IPS DF 6.9 (cell line): ENCODE data around the gene BCAS3.

ENCODE experiments used
- DNase-seq: peaks from one replicate; pipeline ENCODE4 v3.0.0-alpha.2; 2013; ENCODE audit warnings: low read depth, low spot score
- H3K27ac ChIP-seq: one replicate; pipeline ENCODE4 v1.5.1; 2013; ENCODE audit warnings: low read length, control low read depth
- H3K27me3 ChIP-seq: 2 replicates; pipeline ENCODE4 v1.6.1; 2013; ENCODE audit warnings: mild to moderate bottlenecking, low read length; ENCODE audit not compliant: control insufficient read depth, insufficient read depth
- H3K36me3 ChIP-seq: 2 replicates; pipeline ENCODE4 v1.6.1; 2013; ENCODE audit warnings: low read length; ENCODE audit not compliant: control insufficient read depth, insufficient read depth
- H3K4me1 ChIP-seq: 2 replicates; pipeline ENCODE4 v1.6.1; 2013; ENCODE audit warnings: low read length; ENCODE audit not compliant: control insufficient read depth, insufficient read depth
- H3K4me3 ChIP-seq: 2 replicates; pipeline ENCODE4 v1.5.1; 2013; ENCODE audit warnings: mild to moderate bottlenecking, low read length
- H3K9me3 ChIP-seq: 2 replicates; pipeline ENCODE4 v1.6.1; 2013; ENCODE audit warnings: low read length, inconsistent platforms; ENCODE audit not compliant: control insufficient read depth, insufficient read depth
- WGBS: extraction: QIAGEN DNeasy Blood & Tissue Kit; methylation state at CpG from one replicate; pipeline ENCODE4 v1.1.7; 2013; ENCODE audit warnings: mixed read lengths, missing lambda C conversion rate; ENCODE audit not compliant: insufficient read length, insufficient coverage; 5-methylcytosine and 5-hydroxymethylcytosine counted together

Gene BCAS3

GRCh38 chr17:60941571-60941970 is 263.9 kb downstream of the BCAS3 start:
- Histone ChIP-seq H3K36me3 (no peaks in the 10 kb centered on the region), H3K27me3 (no peaks in the 10 kb centered on the region), H3K27ac (no peak overlapping the region), H3K9me3 (no peaks in the 10 kb centered on the region), H3K4me3 (no peak overlapping the region), H3K4me1 (no peaks in the 10 kb centered on the region)
- DNase-seq: no peak
- 100% methylated on average over 1 of the region's 2 CpGs for WGBS

DNA sequence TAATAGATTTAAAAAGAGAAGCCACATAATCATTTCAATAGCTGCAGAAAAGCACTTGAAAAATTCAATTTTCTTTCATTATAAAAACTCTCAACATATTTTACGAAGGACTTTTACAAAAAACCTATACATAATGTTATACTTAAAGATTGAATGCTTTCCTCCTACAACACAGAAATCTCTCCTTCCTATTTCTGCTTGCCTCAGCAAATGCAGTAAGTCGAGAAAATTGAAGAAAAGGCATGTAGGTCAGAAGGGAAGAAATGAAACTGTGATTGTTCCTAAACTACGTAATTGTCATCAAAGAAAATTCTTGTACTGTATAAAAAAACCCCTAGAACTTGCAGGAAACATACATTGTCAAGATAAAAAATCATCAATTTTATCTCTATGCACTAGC is 267.1 kb downstream of the BCAS3 start:
- Histone ChIP-seq H3K4me3 (no peak overlapping the region), H3K27me3 (no peaks in the 10 kb centered on the region), H3K36me3 (no peaks in the 10 kb centered on the region), H3K4me1 (no peaks in the 10 kb centered on the region), H3K27ac (no peak overlapping the region), H3K9me3 (no peaks in the 10 kb centered on the region)
- WGBS: 100% methylated on average over 1 of the region's 3 CpGs
- no peak for DNase-seq

- H3K27me3 ChIP-seq: no peaks in the 10 kb centered on the region
- no peaks in the 10 kb centered on the region for H3K9me3 ChIP-seq
- no peaks in the 10 kb centered on the region for H3K4me1 ChIP-seq
- WGBS: no CpG with 5 or more reads among the region's 1 CpG
- H3K36me3 ChIP-seq: no peaks in the 10 kb centered on the region
- no peak for DNase-seq
- no peak overlapping the region for H3K4me3 ChIP-seq
- H3K27ac ChIP-seq: no peak overlapping the region
These were observed 269.4 kb downstream of the BCAS3 start for GRCh38 chr17:60947100-60947499.

GRCh38 chr17:60947543-60947942 is 269.9 kb downstream of the BCAS3 start:
- Histone ChIP-seq H3K27me3 (no peaks in the 10 kb centered on the region), H3K4me3 (no peak overlapping the region), H3K27ac (no peak overlapping the region), H3K9me3 (no peaks in the 10 kb centered on the region), H3K36me3 (no peaks in the 10 kb centered on the region), H3K4me1 (no peaks in the 10 kb centered on the region)
- DNase-seq: no peak
- WGBS: no CpG with 5 or more reads among the region's 3 CpGs

DNA sequence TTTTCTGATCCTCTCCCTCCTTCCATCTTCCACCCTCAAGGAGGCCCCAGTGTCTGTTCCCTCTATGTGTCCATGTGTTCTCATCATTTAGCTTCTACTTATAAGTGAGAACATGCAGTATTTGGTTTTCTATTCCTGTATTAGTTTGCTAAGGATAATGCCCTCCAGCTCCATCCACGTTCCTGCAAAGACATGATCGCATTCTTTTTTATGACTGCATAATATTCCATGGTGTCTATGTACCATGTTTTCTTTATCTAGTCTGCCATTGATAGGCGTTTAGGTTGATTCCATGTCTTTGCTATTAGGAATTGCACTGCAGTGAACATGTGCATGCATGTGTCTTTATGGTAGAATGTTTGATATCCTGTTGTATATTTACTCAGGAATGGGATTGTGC is 275.1 kb downstream of the BCAS3 start:
- Histone ChIP-seq H3K9me3 (no peaks in the 10 kb centered on the region), H3K4me1 (no peaks in the 10 kb centered on the region), H3K27ac (no peak overlapping the region), H3K36me3 (no peaks in the 10 kb centered on the region), H3K4me3 (no peak overlapping the region), H3K27me3 (no peaks in the 10 kb centered on the region)
- no peak for DNase-seq
- no CpG with 5 or more reads among the region's 3 CpGs for WGBS

DNA sequence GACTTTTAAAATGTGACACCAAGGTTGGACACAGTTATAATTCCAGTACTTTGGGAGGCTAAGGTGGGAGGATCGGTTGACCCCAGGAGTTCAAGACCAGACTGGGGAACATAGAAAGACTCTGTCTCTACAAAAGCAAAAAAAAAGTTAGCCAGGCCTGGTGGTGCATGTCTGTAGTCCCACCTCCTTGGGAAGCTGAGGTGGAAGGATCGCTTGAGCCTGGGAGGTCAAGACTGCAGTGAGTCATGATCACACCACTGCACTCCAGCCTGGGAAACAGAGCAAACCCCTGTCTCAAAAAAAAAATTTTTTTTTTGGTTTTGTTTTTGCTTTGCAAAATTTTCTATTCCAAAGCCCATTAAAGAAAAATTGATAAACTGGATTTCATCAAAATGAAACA is 281.4 kb downstream of the BCAS3 start:
- Histone ChIP-seq H3K4me1 (no peaks in the 10 kb centered on the region), H3K27me3 (no peaks in the 10 kb centered on the region), H3K4me3 (no peak overlapping the region), H3K9me3 (no peaks in the 10 kb centered on the region), H3K27ac (no peak overlapping the region), H3K36me3 (no peaks in the 10 kb centered on the region)
- no CpG with 5 or more reads among the region's 2 CpGs for WGBS
- DNase-seq: no peak

DNA sequence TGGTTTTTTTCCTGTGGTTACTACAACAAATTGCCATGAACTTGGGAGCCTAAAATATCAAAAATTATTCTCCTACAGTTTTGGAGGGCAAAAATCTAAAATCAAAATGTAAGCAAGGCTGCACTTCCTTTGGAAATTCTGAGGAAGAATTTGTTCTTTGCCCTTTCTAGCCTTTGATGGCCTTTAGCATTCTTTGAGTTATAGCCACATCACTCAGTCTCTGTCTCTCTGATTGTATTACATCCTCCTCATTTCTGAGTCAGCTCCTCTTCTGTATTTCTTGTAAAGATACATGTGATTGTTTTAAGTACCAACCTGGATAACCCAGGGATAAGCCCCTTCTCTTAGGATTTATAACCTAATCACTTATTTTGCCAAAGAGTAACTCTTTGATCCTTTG is 282.0 kb downstream of the BCAS3 start:
- Histone ChIP-seq H3K4me1 (no peaks in the 10 kb centered on the region), H3K36me3 (no peaks in the 10 kb centered on the region), H3K9me3 (no peaks in the 10 kb centered on the region), H3K27me3 (no peaks in the 10 kb centered on the region), H3K4me3 (no peak overlapping the region), H3K27ac (no peak overlapping the region)
- no peak for DNase-seq

DNA sequence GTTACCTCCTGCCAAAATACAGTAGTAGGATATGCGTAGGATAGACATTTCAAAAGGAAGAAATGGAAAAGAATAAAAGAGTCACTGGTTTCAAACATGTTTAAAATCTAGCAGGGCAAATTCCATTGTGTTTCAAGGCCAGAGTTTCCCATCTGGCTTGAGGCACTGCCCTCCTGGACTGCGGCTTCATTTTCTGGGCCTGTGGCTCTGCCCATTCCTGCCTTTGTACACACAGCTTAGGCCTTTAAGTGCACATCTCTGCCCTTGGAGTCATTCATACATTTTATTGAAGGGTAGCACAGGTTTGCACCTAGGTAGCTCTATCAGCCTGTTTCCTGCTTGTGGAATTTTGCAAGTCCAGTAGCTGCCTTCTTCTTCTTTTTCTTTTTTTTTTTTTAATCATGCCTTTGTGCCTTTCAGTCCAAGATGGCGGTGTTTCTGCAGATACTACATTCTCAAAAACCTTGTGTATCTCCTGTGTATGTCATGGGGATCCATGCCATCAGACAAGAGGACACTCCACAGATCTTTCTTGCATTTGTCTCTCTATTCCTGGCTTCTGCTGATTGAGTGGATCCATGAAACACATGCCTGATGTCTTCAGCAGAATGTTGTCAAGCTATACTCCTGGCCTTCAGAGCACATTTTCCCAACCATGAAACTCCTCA is 282.9 kb downstream of the BCAS3 start:
- WGBS: no CpG with 5 or more reads among the region's 3 CpGs
- no peak overlapping the region for H3K27ac ChIP-seq
- no peaks in the 10 kb centered on the region for H3K36me3 ChIP-seq
- H3K27me3 ChIP-seq: no peaks in the 10 kb centered on the region
- no peaks in the 10 kb centered on the region for H3K4me1 ChIP-seq
- no peak overlapping the region for H3K4me3 ChIP-seq
- no peaks in the 10 kb centered on the region for H3K9me3 ChIP-seq
- no peak for DNase-seq

- Histone ChIP-seq H3K36me3 (no peaks in the 10 kb centered on the region), H3K4me1 (no peaks in the 10 kb centered on the region), H3K27ac (no peak overlapping the region), H3K9me3 (no peaks in the 10 kb centered on the region), H3K4me3 (no peak overlapping the region), H3K27me3 (no peaks in the 10 kb centered on the region)
- DNase-seq: no peak
- WGBS: no CpG with 5 or more reads among the region's 2 CpGs
These were observed 286.5 kb downstream of the BCAS3 start for GRCh38 chr17:60964160-60964559.

DNA sequence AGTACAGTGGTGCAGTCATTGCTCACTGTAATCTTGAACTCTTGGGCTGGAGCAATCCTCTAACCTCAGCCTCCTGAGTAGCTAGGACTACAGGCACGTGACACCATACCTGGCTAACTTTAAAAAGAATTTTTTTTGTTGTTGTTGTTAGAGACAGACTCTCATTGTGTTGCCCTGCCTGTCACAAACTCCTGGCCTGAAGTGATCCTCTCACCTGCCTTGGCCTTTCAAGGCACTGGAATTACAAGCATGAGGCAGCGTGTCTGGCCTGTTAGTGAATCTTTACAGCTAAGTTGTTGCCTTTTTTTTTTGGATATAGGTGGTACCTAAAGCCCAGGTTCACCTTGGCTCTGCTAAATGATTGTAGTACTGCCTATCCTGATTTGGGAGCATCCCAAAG is 290.6 kb downstream of the BCAS3 start:
- Histone ChIP-seq H3K9me3 (no peaks in the 10 kb centered on the region), H3K27me3 (no peaks in the 10 kb centered on the region), H3K27ac (no peak overlapping the region), H3K4me3 (no peak overlapping the region), H3K4me1 (no peaks in the 10 kb centered on the region), H3K36me3 (no peaks in the 10 kb centered on the region)
- WGBS: no CpG with 5 or more reads among the region's 2 CpGs
- DNase-seq: no peak

DNA sequence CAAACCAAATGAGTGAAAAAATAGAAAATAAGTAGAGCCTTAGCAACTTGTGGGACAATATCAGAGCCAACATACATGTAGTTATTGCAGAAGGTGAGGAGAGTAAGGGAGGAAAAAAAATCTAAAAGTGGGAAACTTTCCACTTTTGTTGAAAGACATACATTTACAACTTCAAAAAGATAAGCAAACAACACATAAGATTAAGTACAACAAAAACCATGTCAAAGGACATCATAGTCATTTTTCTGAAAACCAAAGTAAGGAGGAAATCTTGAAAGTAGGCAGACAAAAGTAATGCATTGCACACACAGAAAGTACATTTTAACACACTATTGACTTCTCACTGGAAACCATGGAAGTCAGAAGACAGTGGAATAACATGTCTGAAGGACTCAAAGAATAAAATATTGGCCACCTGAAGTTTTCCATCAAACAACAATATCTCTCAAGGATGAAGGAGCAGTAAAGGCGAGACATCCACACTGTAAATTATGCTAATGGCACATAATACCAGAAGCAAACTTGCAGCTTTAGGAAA is 291.9 kb downstream of the BCAS3 start:
- no peak for DNase-seq
- H3K4me3 ChIP-seq: no peak overlapping the region
- no peaks in the 10 kb centered on the region for H3K4me1 ChIP-seq
- H3K27ac ChIP-seq: no peak overlapping the region
- H3K9me3 ChIP-seq: no peaks in the 10 kb centered on the region
- no peaks in the 10 kb centered on the region for H3K27me3 ChIP-seq
- H3K36me3 ChIP-seq: no peaks in the 10 kb centered on the region
- no CpG with 5 or more reads among the region's 1 CpG for WGBS
